GM19193 (cell line): ENCODE measurements around the gene FBLN2.

Experiments
- POLR2A ChIP-seq: IDR thresholded peaks from 4 replicates; pipeline ENCODE4 v1.6.1; 2011; ENCODE audit not compliant: insufficient read depth, insufficient read length; ENCODE audit errors: extremely low read depth

FBLN2 gene

DNA sequence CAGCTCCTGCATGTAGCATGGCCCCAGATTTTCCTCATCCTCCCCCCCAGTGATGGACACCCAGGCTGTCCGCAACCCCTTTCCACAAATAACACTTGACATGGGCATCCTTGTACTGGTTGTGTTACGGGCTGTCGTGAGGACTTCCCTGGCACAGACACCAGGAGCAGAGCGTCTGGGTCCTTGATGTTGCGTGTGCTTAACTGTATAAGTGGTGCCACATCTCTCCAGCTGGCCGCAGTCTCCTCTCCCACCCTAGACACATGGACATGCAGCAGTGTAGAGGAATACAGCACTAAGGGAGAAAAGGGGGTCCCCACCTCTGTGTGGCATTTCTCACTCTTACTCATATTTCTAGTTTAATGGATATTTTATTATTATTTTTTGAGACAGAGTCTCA, 56.6 kb downstream of the FBLN2 start:
- TF ChIP-seq POLR2A: no peak

DNA sequence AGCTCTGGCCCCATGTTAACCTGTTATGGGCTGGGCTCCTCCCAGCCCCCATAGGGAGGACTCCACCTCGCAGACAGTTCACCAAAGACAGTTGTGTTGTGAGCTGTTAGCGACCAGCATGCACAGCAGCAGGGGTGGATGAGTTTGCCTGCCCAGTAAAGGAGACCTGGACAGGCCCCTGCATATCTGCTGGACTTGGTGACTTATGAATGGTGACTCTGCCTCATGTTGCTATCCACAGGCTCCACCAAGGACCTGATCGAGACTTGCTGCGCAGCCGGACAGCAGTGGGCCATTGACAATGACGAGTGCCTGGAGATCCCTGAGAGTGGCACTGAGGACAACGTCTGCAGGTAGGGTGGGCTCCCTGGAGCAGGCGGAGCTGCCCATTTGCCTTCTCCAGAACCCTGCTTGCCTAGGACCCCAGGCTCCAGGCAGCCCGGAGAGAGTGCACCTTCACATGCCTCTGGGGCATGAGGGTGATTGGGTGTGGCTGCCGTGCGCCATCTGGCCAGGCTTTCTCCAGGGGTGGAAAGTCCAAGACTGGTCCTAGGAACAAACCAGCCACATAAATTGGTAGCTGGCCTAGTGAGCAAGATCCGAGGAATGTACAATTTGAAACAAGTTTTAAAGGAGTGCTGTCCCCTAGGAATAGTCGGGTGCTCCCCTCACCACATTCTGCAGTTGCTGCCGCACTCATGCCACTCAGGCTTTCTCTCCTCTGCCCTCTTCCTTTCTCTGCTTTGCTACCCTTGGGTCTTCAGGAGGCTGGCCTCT, 59.1 kb downstream of the FBLN2 start:
- no peak for TF ChIP-seq POLR2A

GRCh38 chr3:13608969-13609725, 60.2 kb downstream of the FBLN2 start:
- TF ChIP-seq POLR2A: no peak

GRCh38 chr3:13610006-13610570, 61.2 kb downstream of the FBLN2 start:
- TF ChIP-seq POLR2A: no peak

DNA sequence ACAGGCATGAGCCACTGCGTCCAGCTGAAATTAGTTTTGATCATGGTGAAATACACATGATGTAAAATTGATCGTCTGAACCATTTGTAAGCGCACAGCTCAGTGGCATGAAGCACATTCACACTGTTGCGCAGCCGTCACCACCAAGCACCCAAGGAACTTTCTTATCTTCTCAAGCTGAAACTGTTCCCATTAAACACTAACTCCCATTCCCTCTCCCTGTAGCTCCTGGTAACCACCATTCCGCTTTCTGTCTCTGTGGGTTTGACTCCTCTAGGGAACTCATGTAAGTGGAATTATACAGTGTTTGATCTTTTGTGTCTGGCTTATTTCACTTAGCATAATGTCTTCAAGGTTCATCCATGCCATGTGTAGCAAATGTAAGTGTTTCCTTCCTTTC, 62.3 kb downstream of the FBLN2 start:
- no peak for TF ChIP-seq POLR2A

GRCh38 chr3:13612829-13613228, 63.9 kb downstream of the FBLN2 start:
- no peak for TF ChIP-seq POLR2A

DNA sequence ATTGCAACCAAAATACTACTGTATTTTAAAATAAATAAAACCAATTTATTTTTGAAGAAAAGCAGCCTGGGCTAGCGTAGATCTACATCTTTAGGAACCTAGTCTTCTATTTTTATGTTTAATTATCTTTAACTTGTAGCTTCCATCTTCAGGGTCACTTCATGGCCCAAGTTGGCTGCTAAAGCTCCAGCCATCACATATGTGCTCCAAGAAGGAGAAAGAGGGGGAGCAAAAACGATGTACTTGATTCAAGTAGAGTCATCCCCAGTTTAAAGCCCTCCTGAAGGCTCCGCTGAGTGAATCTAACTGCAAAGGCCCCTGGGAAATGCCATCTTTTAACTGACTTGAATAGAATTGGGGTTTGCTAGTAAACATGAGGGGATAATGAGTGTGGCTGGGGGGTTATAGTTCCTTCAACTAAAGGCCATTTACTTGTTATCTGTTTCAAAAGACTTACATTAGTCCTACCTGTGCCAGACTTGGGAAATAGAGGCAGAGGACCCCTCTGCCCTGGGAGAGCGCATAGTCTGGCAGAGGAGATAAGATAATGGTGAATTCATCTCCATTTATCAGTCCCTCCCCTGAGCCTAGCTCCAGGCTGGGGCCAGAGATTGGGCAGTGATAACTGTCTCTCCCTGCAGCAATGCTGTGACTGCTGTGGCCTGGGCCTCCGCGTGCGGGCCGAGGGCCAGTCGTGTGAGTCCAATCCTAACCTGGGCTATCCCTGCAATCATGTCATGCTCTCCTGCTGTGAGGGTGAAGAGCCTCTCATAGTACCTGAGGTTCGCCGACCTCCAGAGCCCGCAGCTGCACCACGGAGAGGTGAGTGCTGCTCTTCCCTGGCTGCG, 64.6 kb downstream of the FBLN2 start:
- TF ChIP-seq POLR2A: no peak

- TF ChIP-seq POLR2A: no peak
Measured at GRCh38 chr3:13614607-13615006, 65.7 kb downstream of the FBLN2 start.

GRCh38 chr3:13615019-13615528, 66.1 kb downstream of the FBLN2 start:
- no peak for TF ChIP-seq POLR2A

- TF ChIP-seq POLR2A: no peak
Measured at GRCh38 chr3:13616359-13616758, 67.4 kb downstream of the FBLN2 start.

GRCh38 chr3:13617097-13617738, 68.3 kb downstream of the FBLN2 start:
- TF ChIP-seq POLR2A: no peak

DNA sequence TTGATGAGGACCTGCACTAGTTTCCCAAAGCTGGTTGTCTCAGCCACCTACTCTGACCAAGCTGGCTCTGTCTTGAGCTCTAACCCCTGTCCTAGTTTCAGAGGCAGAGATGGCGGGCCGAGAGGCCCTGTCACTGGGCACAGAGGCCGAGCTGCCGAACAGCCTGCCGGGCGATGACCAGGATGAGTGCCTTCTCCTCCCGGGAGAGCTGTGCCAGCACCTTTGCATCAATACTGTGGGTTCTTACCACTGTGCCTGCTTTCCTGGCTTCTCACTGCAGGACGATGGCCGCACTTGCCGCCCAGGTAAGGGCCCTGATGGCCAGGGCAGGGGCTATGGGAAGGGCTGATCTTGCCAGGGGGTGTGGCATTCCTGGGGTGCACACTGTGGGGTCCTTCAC, 69.1 kb downstream of the FBLN2 start:
- no peak for TF ChIP-seq POLR2A

DNA sequence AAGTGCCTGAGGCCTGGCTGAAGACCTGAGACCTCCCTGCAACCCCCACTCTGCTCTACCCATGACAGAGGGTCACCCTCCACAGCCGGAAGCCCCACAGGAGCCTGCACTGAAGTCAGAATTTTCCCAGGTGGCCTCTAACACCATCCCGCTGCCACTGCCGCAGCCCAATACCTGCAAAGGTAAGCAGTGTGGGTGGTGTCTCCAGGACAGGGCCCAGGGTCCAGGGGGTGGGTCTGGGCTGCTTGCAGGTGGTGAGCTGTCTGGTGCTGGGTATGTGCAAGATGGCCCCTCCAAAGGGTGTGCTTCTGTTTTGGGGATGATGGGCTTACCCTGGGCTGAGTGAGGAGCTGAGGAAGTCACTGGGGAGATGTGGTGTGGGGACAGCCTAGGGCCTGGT, 69.9 kb downstream of the FBLN2 start:
- TF ChIP-seq POLR2A: no peak

GRCh38 chr3:13619661-13620230, 70.8 kb downstream of the FBLN2 start:
- no peak for TF ChIP-seq POLR2A
